GM18508 (cell line): Measurements from ENCODE around the gene LARGE1.

Experiments
- ATAC-seq: cut with Tn5 transposase; IDR thresholded peaks from one replicate; pipeline ENCODE4 v1.9.1; 2021; ENCODE audit warnings: moderate number of reproducible peaks; ENCODE audit not compliant: insufficient read depth, unreplicated experiment

LARGE1 gene

DNA sequence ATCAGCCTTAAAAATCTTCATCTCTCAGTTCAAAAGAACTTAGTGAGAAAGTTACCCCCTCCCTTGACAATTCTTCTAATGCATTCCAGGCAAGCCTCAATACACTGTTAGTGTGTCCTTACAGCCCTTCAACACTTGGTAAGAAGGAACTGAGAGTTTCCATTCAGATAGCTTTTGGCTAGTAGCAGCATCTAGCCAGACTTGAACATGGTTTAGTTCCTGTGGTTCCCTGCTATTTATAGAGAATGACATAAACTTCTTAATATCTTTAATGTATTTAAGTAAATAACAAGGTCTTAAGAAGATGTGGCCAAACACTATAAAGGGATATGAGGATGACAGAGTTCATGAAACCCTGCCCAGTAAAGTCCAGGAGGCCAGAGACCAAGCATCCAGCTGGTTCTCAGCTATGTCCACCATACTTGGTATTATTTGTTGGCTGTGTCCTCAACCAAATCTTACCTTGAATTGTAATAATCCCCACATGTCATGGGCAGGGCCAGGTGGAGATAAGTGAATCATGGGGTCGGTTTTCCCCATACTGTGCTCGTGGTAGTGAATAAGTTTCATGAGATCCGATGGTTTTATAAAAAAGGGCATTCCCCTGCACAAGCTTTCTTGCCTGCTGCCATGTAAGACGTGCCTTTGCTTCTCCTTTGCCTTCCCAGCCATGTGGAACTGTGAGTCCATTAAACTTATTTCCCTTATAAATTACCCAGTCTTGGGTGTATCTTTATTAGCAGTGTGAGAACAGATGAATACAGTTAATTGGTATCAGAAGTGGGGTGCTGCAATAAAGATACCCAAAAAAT, 132.4 kb downstream of the LARGE1 start:
- ATAC-seq = no peak

- no peak for ATAC-seq
Measured at GRCh38 chr22:33786149-33786548, 134.1 kb downstream of the LARGE1 start.

DNA sequence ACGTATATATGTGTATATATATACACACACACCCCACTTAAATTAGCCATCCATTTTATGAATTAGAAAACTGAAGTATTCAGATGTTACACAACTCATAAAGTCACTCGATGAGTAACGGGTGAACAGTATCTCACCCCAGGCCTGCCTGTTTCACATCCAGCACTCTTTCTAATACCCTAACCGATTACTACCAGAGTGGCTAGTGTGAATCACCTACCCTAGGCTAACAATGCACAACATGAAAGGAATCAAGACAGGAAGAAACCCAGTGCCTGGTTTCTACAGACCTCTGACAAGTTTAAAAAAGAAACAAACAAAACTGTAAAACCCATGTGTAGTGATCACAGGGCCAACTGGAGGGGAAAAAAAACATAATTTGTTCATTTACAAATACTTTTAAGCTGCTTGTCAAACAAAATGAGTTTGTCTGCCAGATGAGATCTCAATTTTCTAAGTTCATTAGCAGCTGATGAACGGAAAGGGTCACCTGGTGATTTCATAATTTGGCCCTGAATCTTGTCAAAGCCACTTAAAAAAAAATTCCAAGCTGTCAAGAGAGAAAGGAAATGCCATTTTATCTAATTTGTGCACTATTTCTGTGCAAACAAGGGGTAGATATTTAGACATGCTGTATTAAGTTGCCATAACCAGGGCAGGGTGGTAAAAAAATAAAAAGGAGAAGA, 134.8 kb downstream of the LARGE1 start:
- no peak for ATAC-seq

- ATAC-seq = no peak
Measured at GRCh38 chr22:33781411-33781810, 138.9 kb downstream of the LARGE1 start.

GRCh38 chr22:33780531-33781136, 139.6 kb downstream of the LARGE1 start:
- no peak for ATAC-seq

DNA sequence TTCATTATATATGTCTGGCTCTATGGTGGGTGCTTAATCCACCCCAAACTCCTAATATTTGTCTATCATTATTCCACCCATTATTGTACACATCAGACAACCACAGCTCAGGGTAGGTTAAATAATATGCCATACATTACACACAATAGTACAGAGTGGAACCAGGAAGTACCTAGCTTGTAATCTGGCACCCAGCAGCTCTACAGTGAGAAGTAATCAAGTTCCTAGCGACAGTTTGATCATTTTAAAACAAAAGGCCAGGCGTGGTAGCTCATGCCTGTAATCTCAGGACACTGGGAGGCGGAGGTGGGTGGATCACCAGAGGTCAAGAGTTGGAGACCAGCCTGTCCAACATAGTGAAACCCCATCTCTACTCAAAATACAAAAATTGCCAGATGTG, 141.0 kb downstream of the LARGE1 start:
- ATAC-seq = no peak

- no peak for ATAC-seq
Measured at GRCh38 chr22:33776491-33776890, 143.8 kb downstream of the LARGE1 start.

GRCh38 chr22:33774781-33775180, 145.5 kb downstream of the LARGE1 start:
- ATAC-seq = no peak

DNA sequence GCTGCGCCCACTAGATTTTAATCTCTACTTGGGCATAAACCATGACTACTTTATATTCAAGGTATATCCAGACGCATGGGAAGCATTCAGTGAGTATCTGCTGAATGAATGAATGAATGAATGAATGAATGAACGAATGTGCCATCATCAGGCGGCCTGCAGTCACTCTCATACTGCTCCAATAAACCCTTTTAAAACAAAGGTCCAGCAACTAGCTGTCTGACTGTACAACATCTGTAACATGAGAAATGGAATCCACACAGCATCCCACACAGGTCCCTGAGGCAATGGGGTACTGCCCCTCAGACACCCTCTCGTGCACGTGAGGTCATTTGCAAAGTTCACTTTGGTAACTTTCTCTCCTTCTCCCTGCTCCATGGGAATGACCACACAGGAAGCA, 147.5 kb downstream of the LARGE1 start:
- no peak for ATAC-seq

DNA sequence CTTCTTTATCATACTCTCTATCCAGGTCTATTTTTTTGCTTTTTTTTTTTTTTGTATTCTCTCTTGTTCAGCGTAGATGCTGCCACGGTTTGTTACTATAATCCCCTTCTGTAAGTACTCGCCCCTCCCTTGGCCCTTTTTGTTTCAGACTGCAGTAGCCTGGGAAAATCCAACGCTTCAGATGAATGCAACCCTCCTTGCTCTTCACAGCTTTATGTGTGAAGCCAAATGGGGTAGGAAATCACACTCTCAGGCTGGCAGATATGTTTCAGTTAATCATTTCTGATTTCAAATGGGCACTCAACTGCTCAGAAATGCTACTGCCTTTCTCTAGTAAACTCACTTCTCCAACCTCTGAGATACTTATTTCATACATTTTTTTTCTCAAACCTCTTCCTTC, 149.1 kb downstream of the LARGE1 start:
- ATAC-seq = no peak

- ATAC-seq = no peak
Measured at GRCh38 chr22:33770723-33771122, 149.6 kb downstream of the LARGE1 start.

DNA sequence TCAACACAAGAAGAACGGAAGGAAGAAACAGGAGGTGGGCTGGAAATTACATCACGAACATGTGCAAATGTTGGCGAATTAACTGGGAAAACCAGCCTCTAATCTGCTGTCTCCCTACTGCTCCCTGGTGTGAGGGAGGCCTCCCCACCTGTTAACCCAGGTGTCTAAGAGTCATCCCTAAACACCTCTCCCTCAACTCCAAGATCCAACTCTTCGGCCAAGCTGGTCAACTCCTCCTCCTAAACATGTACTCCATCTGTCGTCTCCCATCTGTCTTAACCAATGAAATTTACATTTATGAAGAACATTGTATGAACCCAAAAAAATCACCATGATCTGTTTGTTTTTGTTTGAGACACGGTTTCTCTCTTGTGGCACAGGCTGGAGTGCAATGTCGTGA, 154.2 kb downstream of the LARGE1 start:
- ATAC-seq = no peak

GRCh38 chr22:33758961-33759360, 161.3 kb downstream of the LARGE1 start:
- ATAC-seq = no peak

GRCh38 chr22:33757802-33758483, 162.3 kb downstream of the LARGE1 start:
- no peak for ATAC-seq

GRCh38 chr22:33757041-33757801, 163.1 kb downstream of the LARGE1 start:
- no peak for ATAC-seq

DNA sequence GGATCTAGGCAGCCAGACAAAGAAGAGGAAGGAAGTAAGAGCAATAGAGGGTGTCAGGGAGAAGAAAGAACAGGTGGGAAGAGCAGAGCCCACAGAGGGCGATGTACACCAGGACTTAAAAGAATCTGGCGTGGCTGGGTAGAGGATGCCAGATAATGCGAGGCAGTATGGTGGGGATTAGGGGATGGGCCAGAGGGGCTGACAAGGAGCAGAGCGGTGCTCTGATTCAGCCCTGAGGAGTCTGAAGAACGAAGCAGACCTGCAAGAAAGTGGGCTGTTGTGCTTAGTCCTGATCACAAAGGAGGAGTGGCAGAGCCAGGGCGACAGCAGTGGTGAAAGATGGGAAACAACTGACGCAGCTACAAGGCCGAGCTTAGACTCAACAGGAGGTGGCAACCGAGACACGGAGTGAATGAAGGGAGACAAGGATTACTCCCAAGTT, 163.7 kb downstream of the LARGE1 start:
- ATAC-seq = no peak

DNA sequence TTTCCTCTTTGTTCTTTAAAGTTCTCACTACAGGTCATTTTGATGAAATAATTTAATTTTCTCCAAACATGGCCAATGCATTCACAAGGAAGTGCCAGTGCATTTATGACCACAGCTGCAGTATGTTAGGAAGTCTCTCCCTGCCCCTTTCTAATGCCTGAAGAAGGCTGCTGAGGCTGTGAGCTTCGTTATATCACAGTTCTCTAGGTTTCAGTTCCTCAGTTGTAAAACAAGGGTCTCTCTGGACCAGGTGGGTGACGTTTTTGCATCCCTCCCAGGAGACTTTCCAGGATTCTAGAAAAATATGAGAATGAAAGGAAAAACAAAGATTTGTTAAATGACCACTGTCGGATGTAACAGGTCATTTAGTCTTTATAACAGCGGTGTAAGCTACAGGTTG, 171.6 kb downstream of the LARGE1 start:
- ATAC-seq = no peak

DNA sequence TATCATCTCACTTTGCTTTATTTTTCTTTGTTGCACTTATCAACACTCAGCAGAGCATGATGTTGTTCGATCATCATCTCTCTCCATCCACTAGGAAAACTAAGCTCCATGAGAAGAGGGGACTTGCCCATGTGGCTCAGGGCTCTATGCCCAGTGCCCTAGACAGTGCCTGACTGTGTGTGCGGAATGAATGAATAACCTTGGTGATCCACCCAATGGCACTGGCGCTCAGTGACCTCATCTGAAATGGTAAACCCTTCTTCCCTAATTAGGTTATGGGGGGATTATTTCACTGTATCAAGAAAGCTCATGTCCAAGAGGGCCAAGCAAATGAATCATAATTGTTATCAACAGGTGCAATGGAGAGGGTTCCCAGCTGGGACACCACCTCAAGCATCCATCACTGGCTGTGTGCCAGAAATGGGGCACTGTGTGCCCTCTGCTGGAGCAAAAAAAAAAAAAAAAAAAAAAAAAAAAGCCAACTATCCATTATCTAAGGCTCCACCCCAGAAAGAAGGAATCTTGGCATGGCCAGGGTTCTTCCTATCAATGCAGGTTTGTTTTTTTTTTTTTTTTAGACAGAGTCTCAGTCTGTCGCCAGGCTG, 172.6 kb downstream of the LARGE1 start:
- no peak for ATAC-seq

GRCh38 chr22:33747029-33747428, 173.2 kb downstream of the LARGE1 start:
- ATAC-seq = no peak

DNA sequence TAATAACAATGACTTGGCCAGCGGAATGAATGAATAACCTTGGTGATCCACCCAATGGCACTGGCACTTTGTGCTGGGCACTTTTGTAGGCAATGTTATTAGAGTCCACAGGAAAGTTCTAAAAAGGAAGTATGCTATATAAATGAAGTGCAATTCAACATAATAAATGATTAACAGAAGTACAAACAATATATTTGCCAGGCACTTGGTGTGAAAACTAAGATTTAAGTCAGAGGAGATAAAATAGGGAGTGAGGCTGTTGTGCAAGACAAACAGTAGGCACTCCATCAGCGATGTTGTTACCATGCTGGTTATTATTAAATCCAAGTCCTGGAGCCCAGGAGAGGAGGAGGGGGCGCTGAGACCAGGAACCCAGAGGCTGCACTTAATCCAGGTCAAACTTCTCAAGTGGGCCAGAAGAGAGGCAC, 173.8 kb downstream of the LARGE1 start:
- ATAC-seq = no peak
